Prostate gland (tissue), 2 donors: ENCODE results near the gene NDUFS6.

ENCODE experiments used
- POLR2A ChIP-seq: fragments of 450-650 bp; IDR thresholded peaks from one replicate; pipeline ENCODE4 v1.6.1; 2016; ENCODE audit warnings: antibody characterized with exemption, mild to moderate bottlenecking
- POLR2AphosphoS5 ChIP-seq: sonication (generic); formaldehyde crosslinking; IDR thresholded peaks from one replicate; pipeline ENCODE4 v1.6.1; 2017; ENCODE audit warnings: antibody characterized with exemption
- TF ChIP-seq, protein P1 (sequence below), 4 experiments: fragments of 200-600 bp in 2 of 4; fragments of 450-650 bp in 2 of 4; sonication (generic) in 2 of 4; IDR thresholded peaks; 1 replicate in 3 of 4; 2 replicates in 1 of 4; pipeline ENCODE4 v1.5.1; 2016 to 2019; ENCODE audit warnings: antibody characterized with exemption in 4 of 4, mild to moderate bottlenecking in 2 of 4, moderate library complexity in 2 of 4

DNA sequence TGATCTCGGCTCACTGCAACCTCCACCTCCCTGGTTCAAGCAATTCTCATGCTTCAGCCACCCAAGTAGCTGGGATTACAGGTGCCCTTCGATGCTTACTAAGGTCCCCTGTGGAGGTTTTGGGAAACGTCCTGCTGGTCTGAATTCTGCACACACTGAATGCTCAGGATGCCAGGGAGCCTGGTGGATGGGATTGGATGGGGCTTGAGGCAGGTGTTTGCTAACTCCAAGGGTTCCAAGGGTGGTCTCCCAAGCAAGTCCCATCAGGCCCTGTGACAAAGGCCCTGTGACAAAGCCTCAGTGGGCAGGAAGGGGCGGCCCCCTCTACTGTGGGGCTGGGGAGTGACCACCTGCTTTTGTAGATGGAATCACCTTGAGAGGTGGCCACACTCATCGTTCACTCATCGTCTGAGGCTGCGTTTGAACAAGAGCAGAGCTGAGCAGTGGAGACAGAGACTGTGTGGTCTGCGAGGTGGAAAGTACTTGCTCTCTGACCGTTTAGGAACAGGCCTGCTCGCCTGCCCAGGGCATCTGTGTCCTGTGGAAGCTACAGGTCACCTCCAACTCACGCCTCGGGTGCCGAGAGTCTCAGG, 41.7 kb upstream of the NDUFS6 start:
- TF ChIP-seq, protein P1, sequence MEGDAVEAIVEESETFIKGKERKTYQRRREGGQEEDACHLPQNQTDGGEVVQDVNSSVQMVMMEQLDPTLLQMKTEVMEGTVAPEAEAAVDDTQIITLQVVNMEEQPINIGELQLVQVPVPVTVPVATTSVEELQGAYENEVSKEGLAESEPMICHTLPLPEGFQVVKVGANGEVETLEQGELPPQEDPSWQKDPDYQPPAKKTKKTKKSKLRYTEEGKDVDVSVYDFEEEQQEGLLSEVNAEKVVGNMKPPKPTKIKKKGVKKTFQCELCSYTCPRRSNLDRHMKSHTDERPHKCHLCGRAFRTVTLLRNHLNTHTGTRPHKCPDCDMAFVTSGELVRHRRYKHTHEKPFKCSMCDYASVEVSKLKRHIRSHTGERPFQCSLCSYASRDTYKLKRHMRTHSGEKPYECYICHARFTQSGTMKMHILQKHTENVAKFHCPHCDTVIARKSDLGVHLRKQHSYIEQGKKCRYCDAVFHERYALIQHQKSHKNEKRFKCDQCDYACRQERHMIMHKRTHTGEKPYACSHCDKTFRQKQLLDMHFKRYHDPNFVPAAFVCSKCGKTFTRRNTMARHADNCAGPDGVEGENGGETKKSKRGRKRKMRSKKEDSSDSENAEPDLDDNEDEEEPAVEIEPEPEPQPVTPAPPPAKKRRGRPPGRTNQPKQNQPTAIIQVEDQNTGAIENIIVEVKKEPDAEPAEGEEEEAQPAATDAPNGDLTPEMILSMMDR (IDR thresholded peaks at IDR 0.05) = no peak
- no peak for TF ChIP-seq POLR2AphosphoS5
- no peak for TF ChIP-seq POLR2A
